Kidney capillary endothelial cell (primary cell): Measurements from ENCODE around the gene COL5A2.

Source experiments
- DNase-seq: peaks from one replicate; pipeline ENCODE4 v3.0.0-alpha.2; 2018; ENCODE audit warnings: low spot score

The COL5A2 gene

DNA sequence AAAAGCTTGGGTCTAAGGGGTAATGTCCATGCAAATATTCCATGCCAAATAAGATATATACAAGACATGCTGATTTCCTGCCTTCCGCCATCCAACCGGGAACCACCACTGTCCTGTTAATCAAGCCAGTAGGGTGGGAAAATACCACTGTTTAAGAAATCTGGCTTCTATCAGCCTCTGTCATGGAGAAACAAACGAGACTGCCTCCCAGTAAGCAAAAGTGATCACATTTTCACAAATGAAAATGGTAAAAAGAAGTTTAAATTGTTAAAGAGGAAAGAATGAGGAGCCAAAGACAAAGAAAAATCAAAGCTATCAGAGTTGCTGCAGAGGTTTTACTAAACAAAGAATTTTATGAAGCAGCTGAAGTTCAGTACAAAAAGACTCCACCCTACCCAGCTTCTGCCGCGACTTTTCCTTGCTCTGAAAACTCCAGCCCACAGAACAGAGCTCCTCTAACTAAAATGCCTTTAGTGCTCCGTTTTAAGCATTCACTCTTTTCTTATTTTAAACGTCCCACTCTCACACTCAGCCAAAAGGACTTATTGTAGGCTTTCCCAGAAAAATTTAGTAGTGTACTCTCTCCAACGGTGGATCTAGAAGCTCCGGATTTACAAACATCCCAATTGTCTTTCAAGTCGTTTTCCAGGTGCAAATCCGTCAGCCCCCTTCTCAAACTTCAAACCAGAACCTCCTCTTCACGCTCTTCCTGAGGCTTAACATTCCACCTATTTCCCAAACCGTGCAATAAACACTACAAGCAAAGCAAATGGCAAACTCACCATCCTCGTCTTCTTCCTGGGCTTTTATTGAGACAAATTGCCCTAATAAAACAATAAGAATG, 613 bp downstream of the COL5A2 start:
- peak; percentile 44 for DNase-seq

DNA sequence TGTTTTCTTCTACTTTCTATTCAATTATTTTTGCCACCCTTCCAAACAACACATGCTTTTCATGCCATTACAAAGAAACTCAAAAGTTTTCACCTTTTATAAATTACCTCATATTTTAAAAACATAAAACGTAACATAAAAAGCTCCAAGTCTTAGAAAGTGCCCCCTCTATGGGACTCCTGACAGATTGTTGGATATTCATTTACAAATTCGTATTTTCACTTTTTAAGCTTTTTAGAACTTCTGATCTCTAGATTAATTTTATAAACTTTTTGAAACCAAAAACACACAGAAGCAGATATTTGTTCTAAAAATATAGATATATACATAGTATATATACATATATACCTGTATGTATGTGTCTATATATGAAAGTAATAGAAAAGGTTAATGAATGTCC, 1.5 kb downstream of the COL5A2 start:
- DNase-seq, result peak; percentile 21

GRCh38 chr2:189177251-189177840, 2.2 kb downstream of the COL5A2 start:
- no peak for DNase-seq

DNA sequence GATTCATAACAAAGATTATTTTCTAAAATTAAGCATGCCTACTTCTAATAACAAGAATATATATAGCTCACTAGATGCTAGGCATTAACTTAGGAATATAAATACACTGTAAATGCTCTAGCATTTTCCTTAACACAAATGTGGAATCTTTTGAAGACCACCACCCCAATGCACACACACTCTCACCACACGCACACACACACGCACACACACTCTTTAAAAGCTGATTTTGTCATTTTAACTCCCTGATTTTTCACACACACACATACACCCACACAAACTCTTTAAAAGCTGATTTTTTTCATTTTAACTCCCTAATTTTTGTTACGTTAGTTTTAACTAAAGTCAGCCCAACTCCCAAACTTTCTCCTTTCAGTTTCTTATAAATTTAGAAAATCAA, 3.0 kb downstream of the COL5A2 start:
- no peak for DNase-seq

- no peak for DNase-seq
These were observed 3.6 kb downstream of the COL5A2 start for GRCh38 chr2:189175869-189176433.

DNA sequence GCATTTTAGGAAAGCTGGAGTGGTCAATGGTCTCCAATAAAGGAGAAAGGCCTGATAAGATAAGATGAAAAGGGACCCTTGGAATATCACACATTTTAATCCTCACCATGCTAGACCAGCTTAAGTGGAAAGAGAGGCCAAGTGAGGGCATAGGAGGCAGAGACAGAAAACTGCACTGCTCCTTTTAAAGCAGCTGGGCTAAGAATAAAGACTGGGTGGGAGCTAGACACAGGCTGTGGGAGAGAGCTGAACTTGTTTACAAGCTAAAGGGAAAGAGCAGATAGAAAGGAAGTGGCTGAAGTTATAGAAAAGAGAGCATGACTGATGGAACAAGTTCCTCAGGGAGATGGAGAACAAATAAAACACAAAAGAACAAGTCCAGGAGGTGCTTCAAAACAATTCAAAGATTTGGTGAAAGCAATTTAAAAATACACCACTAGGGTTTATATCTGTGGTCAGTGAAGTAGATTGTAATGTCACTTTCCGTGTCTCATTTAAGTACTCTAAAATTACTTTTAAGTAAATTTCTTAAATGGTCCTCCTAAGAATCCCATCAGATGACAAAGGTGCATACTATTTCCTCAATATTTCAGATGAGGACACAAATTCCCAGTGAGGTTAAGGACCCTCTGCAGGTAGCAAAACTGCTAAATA, 7.5 kb downstream of the COL5A2 start:
- DNase-seq, result no peak

GRCh38 chr2:189168856-189169499, 10.6 kb downstream of the COL5A2 start:
- no peak for DNase-seq

DNA sequence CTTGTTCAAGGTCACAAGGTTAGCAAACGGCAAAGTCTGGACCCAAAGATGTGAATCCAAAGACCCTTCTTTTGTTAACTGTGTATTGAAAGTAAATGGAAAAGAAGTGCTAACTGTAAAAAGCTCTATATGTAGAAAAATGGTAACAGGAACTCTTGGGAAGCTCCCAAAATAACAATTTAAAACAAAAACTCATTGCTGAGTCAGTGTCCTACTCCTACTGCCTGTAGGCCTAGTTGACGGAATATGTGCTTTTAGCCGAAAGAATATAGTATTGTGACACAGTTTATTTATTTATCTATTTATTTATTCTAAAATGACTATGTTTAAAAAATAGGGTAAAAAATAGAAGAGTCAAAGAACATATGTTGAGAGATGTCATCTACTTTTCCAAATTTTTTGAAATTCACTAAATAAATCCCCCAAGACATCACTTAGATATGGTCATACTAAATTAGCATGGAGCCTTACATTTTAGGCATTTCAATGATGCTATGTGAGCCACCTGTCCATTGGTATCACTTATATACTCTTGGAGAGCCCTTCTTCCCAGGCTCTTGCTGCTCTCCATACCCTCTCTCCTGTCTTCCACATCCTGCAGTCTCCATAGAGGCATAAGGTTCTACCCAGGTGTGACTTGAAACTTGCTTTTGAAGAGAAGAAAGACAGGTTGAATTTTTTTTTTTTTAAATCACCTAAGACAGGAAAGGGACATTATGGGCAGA, 13.7 kb downstream of the COL5A2 start:
- DNase-seq, result no peak

DNA sequence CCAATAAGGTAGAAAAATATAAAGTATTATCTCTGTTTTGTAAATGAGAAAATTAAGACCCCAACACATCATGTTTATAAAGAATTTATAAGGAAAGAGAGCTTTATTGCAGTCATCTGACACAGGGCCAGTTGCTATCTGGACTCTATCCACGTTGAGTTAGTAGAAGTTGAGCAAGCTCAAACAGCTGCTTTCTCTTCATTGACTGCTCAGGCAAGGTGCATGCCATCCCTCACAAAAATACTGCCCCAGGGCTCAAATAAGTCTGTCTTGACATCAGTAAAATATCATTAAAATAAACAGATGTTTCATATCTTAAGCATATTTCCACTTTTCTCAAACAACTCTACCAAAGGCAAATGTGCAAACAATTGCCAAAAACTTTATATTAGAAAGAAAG, 14.8 kb downstream of the COL5A2 start:
- DNase-seq, result no peak

GRCh38 chr2:189163889-189164288, 15.7 kb downstream of the COL5A2 start:
- peak; percentile 15 for DNase-seq

DNA sequence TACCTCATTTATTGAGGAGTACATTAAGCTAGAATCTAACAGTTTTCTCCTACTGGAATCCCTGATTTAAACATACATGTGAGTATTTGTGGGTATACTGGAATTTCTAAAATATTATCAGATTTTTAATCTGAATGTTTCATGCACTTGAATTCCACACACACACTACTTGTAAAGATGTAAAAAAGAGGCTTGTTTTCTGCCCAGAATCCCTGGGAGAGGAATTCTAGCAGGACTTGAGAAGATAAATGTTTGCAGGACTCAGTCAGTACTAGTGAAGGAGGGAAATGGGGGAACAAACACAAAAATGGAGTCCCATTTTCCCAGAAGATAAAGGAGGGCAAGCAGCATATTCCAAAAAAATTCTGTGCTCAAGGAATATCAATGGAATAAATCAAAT, 17.0 kb downstream of the COL5A2 start:
- DNase-seq, result no peak

- no peak for DNase-seq
These were observed 17.7 kb downstream of the COL5A2 start for GRCh38 chr2:189161894-189162293.

- no peak for DNase-seq
These were observed 19.8 kb downstream of the COL5A2 start for GRCh38 chr2:189159717-189160116.

DNA sequence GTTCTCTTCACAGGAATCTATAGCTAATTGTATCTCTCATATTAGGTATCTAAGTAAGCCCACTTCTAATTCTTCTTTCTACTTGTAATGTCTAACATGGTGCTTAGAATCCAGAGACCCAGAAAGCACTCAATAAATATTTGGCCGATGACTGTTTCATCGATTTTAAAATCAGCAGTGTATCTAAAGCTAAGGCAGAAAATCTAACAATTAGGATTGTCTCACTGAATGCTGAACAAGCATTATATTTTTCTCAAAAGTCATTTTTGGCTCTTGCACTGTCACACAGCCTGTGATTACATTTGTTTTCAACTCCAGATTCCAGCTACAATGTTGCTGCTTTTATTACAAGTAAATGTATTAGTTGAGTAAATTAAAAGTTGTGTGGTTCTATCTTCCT, 20.3 kb downstream of the COL5A2 start:
- no peak for DNase-seq

- DNase-seq, result no peak
These were observed 21.6 kb downstream of the COL5A2 start for GRCh38 chr2:189157939-189158338.

DNA sequence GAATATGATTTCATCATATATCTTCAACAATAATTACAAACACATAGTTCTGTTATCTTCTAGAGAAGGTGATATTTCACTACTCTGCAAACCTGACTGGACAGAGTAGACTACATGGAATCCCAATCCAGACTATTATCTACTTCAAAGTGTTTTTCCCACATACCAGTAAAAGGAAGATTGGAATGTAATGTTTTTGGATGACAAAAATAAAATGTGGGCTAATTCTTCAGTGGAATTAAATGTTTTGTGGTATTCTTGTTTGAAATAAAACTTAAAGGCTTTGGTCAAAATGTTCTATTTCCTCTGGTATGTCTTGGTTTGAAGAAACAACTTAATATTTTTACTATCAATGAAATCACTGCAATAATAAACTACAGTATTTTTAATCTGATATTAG, 22.1 kb downstream of the COL5A2 start:
- no peak for DNase-seq

GRCh38 chr2:189155795-189156194, 23.8 kb downstream of the COL5A2 start:
- no peak for DNase-seq

DNA sequence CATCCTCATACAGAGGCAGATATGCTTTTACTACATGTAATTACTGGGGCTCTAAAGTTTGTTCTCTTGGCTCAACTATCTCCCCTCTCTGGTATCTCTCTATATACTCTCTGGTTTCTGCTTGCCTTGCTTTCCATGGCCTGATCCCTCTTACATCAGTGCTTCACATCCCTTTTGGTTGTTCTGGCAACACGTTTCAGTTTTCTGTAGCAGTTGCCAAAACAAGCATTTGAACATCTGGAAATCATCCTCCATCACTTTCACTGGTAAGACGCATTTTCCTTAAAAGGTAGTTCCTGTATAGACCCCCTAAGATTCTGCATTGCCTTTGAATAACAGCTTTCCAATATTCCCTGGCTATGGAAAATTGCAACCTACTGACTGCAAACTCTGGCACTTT, 25.9 kb downstream of the COL5A2 start:
- no peak for DNase-seq

GRCh38 chr2:189152483-189152882, 27.1 kb downstream of the COL5A2 start:
- no peak for DNase-seq

GRCh38 chr2:189151906-189152305, 27.7 kb downstream of the COL5A2 start:
- DNase-seq, result no peak

DNA sequence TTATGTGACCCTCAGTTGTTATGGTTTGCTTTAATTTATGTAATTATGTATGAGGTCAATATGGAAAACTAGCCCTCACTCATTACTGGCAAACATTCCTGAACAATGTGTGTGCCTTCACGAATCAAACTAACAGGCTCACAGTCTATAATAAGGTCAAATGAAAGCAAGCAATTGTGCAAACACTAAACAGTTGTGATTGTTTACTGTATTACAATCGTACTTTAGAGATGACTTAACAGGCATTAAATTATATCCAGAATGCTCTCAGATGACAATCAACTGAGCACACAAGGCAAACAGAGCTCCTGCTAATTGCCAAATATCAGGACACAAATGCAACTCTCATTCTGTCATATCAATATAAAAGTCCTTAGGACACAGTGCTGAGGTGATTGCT, 29.5 kb downstream of the COL5A2 start:
- no peak for DNase-seq

DNA sequence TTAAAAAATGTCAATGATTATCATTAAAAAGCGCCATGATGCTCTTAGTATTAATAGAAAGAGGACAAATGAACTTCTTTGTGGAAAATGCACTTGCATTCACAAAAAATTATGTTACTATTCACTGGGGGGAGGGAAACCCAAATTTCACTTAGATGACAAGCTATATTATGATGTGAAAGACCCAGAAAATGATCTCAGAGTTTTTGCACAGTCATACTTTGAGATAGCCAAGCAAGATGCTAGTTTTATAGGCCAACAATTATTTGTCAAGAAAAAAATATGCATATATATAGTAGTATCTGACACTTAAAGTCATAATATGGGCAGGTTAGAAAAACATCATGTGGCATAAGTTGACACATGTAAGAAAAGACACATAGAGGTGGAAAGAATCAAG, 31.6 kb downstream of the COL5A2 start:
- no peak for DNase-seq
